CD1c-positive myeloid dendritic cell (primary cell): Measurements from ENCODE around the gene ALG3.

Source experiments
- DNase-seq: peaks from one replicate; pipeline ENCODE4 v3.0.0-alpha.2; 2016; ENCODE audit errors: extremely low spot score

Gene ALG3

GRCh38 chr3:184259878-184260723, 11.3 kb upstream of the ALG3 start:
- DNase-seq: peak; percentile 50

- no peak for DNase-seq
Observed at GRCh38 chr3:184259396-184259877, 10.7 kb upstream of the ALG3 start.

GRCh38 chr3:184258926-184259325, 10.2 kb upstream of the ALG3 start:
- no peak for DNase-seq

- DNase-seq: no peak
Observed at GRCh38 chr3:184257083-184257915, 8.5 kb upstream of the ALG3 start.

GRCh38 chr3:184255291-184256039, 6.7 kb upstream of the ALG3 start:
- no peak for DNase-seq

- peak; percentile 94 for DNase-seq
Observed at GRCh38 chr3:184250167-184250828, 1.5 kb upstream of the ALG3 start.

- DNase-seq: peak; percentile 98
Observed at GRCh38 chr3:184249412-184250166, 827 bp upstream of the ALG3 start, which contains the start of gene EEF1AKMT4. Gene EEF1AKMT4 (plus strand): TSS chr3:184249672. CDS start chr3:184249695, 23 bp downstream.

- DNase-seq: no peak
Observed at GRCh38 chr3:184242297-184242685, 6.5 kb downstream of the ALG3 start.

GRCh38 chr3:184241447-184242296, 7.1 kb downstream of the ALG3 start:
- no peak for DNase-seq

GRCh38 chr3:184241141-184241446, 7.7 kb downstream of the ALG3 start:
- DNase-seq: no peak

- no peak for DNase-seq
Observed at GRCh38 chr3:184240384-184241140, 8.2 kb downstream of the ALG3 start.

- no peak for DNase-seq
Observed at GRCh38 chr3:184239708-184240107, 9.1 kb downstream of the ALG3 start.

GRCh38 chr3:184239221-184239620, 9.5 kb downstream of the ALG3 start:
- DNase-seq: no peak

- no peak for DNase-seq
Observed at GRCh38 chr3:184238246-184238818, 10.4 kb downstream of the ALG3 start.

GRCh38 chr3:184237807-184238206, 11.0 kb downstream of the ALG3 start:
- no peak for DNase-seq

- no peak for DNase-seq
Observed at GRCh38 chr3:184237211-184237610, 11.6 kb downstream of the ALG3 start.

GRCh38 chr3:184236636-184237035, 12.1 kb downstream of the ALG3 start:
- DNase-seq: no peak

- DNase-seq: no peak
Observed at GRCh38 chr3:184236033-184236410, 12.7 kb downstream of the ALG3 start.
